SU-DHL-6 (cell line): ENCODE data around the gene KBTBD8.

ENCODE experiments used
- H2AFZ ChIP-seq: fragments of 200-600 bp; sonication (generic); 2 replicates; pipeline ENCODE4 v1.6.1; 2014; ENCODE audit warnings: low read depth, mild to moderate bottlenecking, moderate library complexity, mixed read lengths, antibody characterized with exemption, low read length; ENCODE audit not compliant: severe bottlenecking
- H3F3A ChIP-seq: fragments of 200-600 bp; shearing (Covaris generic); 2 replicates; pipeline ENCODE4 v1.6.0; 2016; ENCODE audit warnings: antibody characterized with exemption, mild to moderate bottlenecking; ENCODE audit not compliant: insufficient read depth
- H3K27ac ChIP-seq: fragments of 200-600 bp; sonication (generic); 2 replicates; pipeline ENCODE4 v1.5.1; 2016; ENCODE audit warnings: low read depth, mild to moderate bottlenecking, low read length, moderate library complexity, mixed read lengths
- H3K27me3 ChIP-seq: fragments of 200-600 bp; sonication (generic), shearing (Covaris generic); 2 replicates; pipeline ENCODE4 v1.6.0; 2014; ENCODE audit warnings: mild to moderate bottlenecking, low read length
- H3K36me3 ChIP-seq: fragments of 200-600 bp; sonication (generic); 2 replicates; pipeline ENCODE4 v1.6.1; 2014; ENCODE audit warnings: mild to moderate bottlenecking, low read length, mixed read lengths
- H3K4me2 ChIP-seq: fragments of 300-600, 200-600 bp; shearing (Covaris generic), sonication (generic); 2 replicates; pipeline ENCODE4 v1.6.0; 2014; ENCODE audit warnings: low read length, low read depth, mild to moderate bottlenecking; ENCODE audit not compliant: poor library complexity, severe bottlenecking
- H3K4me3 ChIP-seq: fragments of 200-600 bp; sonication (generic); 2 replicates; pipeline ENCODE4 v1.5.1; 2014; ENCODE audit warnings: antibody characterized with exemption, low read length, mild to moderate bottlenecking, mixed read lengths; ENCODE audit not compliant: insufficient read depth, poor library complexity, severe bottlenecking
- H3K79me2 ChIP-seq: fragments of 200-600 bp; sonication (generic); 2 replicates; pipeline ENCODE4 v1.6.1; 2014; ENCODE audit warnings: mild to moderate bottlenecking, low read length, moderate library complexity; ENCODE audit not compliant: insufficient read depth
- H3K9ac ChIP-seq: fragments of 200-600 bp; sonication (generic); 2 replicates; pipeline ENCODE4 v1.7.0; 2014; ENCODE audit warnings: mild to moderate bottlenecking, low read length
- H3K9me2 ChIP-seq: fragments of 200-600 bp; sonication (generic); replicated peaks from 2 replicates; pipeline ENCODE4 v1.6.1; 2014; ENCODE audit warnings: low read length; ENCODE audit not compliant: insufficient read depth
- H3K9me3 ChIP-seq: fragments of 200-600 bp; sonication (generic); 2 replicates; pipeline ENCODE4 v1.6.1; 2014; ENCODE audit warnings: low read length, mixed read lengths; ENCODE audit not compliant: insufficient read depth
- H4K20me1 ChIP-seq: fragments of 200-600 bp; sonication (generic); 2 replicates; pipeline ENCODE4 v1.6.1; 2014; ENCODE audit warnings: low read depth, mild to moderate bottlenecking, antibody characterized with exemption, low read length, moderate library complexity, mixed read lengths
- EZH2phosphoT487 ChIP-seq: fragments of 200-600 bp; sonication (generic), shearing (Covaris generic); conservative IDR thresholded peaks from 2 replicates; pipeline ENCODE4 v1.6.1; 2018; ENCODE audit warnings: mild to moderate bottlenecking, antibody characterized with exemption, low read length, moderate library complexity, mixed read lengths
- TF ChIP-seq, protein P1 (sequence below): fragments of 200-600 bp; sonication (generic); IDR thresholded peaks from one replicate; pipeline ENCODE4 v1.5.1; 2017; ENCODE audit warnings: antibody characterized with exemption, mild to moderate bottlenecking, low read length, moderate library complexity; ENCODE audit not compliant: insufficient read depth, poor library complexity, severe bottlenecking

KBTBD8 gene

DNA sequence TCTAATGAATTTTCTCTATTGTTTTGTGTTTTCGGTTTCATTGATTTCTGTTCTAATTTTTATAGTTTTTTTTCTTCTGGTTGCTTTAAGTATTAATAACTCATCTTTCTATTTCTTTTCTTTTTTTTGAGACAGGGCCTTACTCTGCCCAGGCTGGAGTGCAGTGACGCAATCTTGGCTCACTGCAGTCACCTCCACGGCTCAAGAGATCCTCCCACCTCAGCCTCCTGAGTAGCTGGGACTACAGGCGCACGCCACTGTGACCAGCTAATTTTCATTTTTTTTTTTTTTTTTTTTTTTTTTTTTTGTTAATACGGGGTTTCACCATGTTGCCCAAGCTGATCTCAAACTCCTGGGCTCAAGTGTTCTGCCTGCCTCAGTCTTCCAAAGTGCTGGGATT, 14.5 kb downstream of the KBTBD8 start:
- peaks cover 43% of the 10 kb centered on the region for H3K36me3 ChIP-seq
- no peaks in the 10 kb centered on the region for H3K9me3 ChIP-seq
- H3K9ac ChIP-seq: no peak overlapping the region
- H3K4me3 ChIP-seq: no peak overlapping the region
- H3K4me2 ChIP-seq: peak overlapping the region; percentile 34
- TF ChIP-seq EZH2phosphoT487: no peak
- TF ChIP-seq, protein P1, sequence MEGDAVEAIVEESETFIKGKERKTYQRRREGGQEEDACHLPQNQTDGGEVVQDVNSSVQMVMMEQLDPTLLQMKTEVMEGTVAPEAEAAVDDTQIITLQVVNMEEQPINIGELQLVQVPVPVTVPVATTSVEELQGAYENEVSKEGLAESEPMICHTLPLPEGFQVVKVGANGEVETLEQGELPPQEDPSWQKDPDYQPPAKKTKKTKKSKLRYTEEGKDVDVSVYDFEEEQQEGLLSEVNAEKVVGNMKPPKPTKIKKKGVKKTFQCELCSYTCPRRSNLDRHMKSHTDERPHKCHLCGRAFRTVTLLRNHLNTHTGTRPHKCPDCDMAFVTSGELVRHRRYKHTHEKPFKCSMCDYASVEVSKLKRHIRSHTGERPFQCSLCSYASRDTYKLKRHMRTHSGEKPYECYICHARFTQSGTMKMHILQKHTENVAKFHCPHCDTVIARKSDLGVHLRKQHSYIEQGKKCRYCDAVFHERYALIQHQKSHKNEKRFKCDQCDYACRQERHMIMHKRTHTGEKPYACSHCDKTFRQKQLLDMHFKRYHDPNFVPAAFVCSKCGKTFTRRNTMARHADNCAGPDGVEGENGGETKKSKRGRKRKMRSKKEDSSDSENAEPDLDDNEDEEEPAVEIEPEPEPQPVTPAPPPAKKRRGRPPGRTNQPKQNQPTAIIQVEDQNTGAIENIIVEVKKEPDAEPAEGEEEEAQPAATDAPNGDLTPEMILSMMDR: no peak
- peaks cover 79% of the 10 kb centered on the region for H3F3A ChIP-seq
- H3K27ac ChIP-seq: peak overlapping the region; percentile 95
- peaks cover 49% of the 10 kb centered on the region for H3K79me2 ChIP-seq
- H3K9me2 ChIP-seq: no peaks in the 10 kb centered on the region
- peaks cover 12% of the 10 kb centered on the region for H4K20me1 ChIP-seq
- no peak overlapping the region for H2AFZ ChIP-seq
- H3K27me3 ChIP-seq: no peaks in the 10 kb centered on the region

DNA sequence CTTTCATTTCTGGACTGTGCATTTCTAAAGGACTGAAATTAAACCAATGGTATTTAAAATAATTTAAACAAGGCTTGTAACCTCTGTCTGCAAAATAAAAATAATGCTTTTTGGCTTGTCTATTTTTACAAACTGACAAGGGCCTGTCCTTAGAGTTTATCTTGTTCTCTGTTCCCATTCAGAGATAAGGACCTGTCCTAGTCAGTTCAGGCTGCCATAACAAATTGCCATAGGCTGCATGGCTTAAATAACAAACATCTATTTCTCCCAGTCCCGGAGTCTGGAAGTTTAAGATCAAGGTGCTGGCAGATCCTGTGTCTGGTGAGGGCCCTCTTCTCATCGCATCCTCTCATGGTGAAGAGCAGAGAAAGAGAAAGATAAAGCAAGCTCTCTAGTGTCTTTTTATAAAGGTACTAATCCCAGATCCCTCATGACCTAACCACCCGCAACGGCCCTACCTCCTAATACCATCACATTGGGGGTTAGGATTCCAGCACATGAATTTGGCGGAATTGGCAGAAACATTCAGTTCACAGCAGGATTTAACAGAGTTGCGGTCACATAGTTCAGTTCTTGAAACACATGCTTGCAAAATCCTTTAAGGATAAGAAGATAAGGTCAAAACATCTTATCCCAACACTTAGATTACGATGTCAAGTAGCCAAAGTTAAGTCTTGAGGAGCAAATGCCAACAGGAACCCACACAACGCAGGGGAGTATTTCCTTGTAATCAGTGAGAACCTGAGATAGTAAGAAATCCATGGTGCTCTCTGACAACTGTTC, 17.8 kb downstream of the KBTBD8 start:
- peak overlapping the region; percentile 45 for H3K9ac ChIP-seq
- H3K4me2 ChIP-seq: peak overlapping the region; percentile 76
- H3K9me3 ChIP-seq: no peaks in the 10 kb centered on the region
- peaks cover 16% of the 10 kb centered on the region for H3K36me3 ChIP-seq
- H3K79me2 ChIP-seq: peaks cover 18% of the 10 kb centered on the region; the same call in 1 of the 2 replicates
- TF ChIP-seq, protein P1: no peak
- no peak for TF ChIP-seq EZH2phosphoT487
- H3K27me3 ChIP-seq: no peaks in the 10 kb centered on the region
- no peak overlapping the region for H2AFZ ChIP-seq
- H3F3A ChIP-seq: peaks cover 61% of the 10 kb centered on the region
- peak overlapping the region; percentile 95 for H3K27ac ChIP-seq
- H4K20me1 ChIP-seq: no peaks in the 10 kb centered on the region
- H3K4me3 ChIP-seq: peak overlapping the region; percentile 37
- no peaks in the 10 kb centered on the region for H3K9me2 ChIP-seq

DNA sequence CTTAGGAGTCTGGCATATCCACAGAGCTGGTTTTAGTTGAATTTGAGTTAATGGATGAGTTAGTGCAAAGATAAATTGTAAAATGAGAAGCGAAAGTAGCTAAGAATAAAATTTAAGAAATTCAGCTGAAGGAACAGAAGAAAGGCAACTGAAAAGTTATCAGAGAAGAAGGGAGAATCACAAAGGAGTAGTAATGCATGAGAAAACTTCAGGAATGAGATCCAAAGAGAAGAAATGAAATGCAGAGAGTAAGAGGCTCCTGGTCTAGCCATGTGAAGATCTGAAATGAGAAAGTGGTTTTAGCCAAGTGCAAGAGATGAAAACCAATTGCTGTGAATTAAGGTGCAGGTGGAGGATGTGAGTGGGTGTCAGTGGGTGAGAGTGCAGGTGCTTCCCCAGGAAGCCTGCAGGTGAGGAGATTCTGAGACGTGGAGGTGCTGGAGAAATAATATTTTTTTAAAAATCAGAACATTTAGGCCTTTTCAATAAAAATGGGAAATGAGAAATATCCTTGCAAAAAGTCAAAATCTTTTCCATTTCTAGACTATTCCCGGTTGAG, 18.5 kb downstream of the KBTBD8 start:
- H3K79me2 ChIP-seq: peaks cover 10% of the 10 kb centered on the region; the same call in 1 of the 2 replicates
- peak overlapping the region; percentile 95 for H3K27ac ChIP-seq
- H3K36me3 ChIP-seq: peaks cover 12% of the 10 kb centered on the region; the same call in 1 of the 2 replicates
- peak overlapping the region; percentile 76 for H3K4me2 ChIP-seq
- H3K9me2 ChIP-seq: no peaks in the 10 kb centered on the region
- no peak overlapping the region for H2AFZ ChIP-seq
- H3K27me3 ChIP-seq: no peaks in the 10 kb centered on the region
- no peaks in the 10 kb centered on the region for H4K20me1 ChIP-seq
- no peak for TF ChIP-seq EZH2phosphoT487
- TF ChIP-seq, protein P1: no peak
- H3K9me3 ChIP-seq: no peaks in the 10 kb centered on the region
- peaks cover 54% of the 10 kb centered on the region for H3F3A ChIP-seq
- H3K9ac ChIP-seq: peak overlapping the region; percentile 45
- H3K4me3 ChIP-seq: peak overlapping the region; percentile 37
